Keratinocyte (primary cell): Measurements from ENCODE around the gene ARID1B. TPM values are rescaled to one million over a fixed set of nuclear protein-coding genes. Genes with fewer than 3 reads are reported as not detected.
A peak's percentile ranks its signal among the peaks of the same experiment; 100 is the strongest.

Source experiments
- DNase-seq: peaks from one replicate; pipeline ENCODE4 v3.0.0-alpha.2; 2011; ENCODE audit warnings: low read depth, missing footprints, low spot score
- FAIRE-seq: peaks from 2 replicates; lab custom pipeline; 2011; peaks lifted over from hg19 to GRCh38; lab: Jason Lieb, UNC
- H2AFZ ChIP-seq: 2 replicates; pipeline ENCODE4 v1.6.0; 2012; ENCODE audit warnings: low read length, control low read depth, inconsistent platforms; ENCODE audit not compliant: control insufficient read depth
- H3K27ac ChIP-seq: 2 replicates; pipeline ENCODE4 v1.5.1; 2011; ENCODE audit warnings: low read length; ENCODE audit not compliant: control insufficient read depth, insufficient read depth
- H3K27me3 ChIP-seq: 3 replicates; pipeline ENCODE4 v1.6.0; 2011; ENCODE audit warnings: low read length; ENCODE audit not compliant: control insufficient read depth, insufficient read depth; ENCODE audit errors: extremely low read depth
- H3K36me3 ChIP-seq, 2 experiments: 2 replicates in 1 of 2; 3 replicates in 1 of 2; pipeline ENCODE4 v1.5.1; 2011; ENCODE audit warnings: low read length in 2 of 2, mild to moderate bottlenecking in 1 of 2; ENCODE audit not compliant: control insufficient read depth in 2 of 2, insufficient read depth in 2 of 2; ENCODE audit errors: extremely low read depth in 1 of 2
- H3K4me1 ChIP-seq: 3 replicates; pipeline ENCODE4 v1.5.1; 2011; ENCODE audit warnings: low read length; ENCODE audit not compliant: control insufficient read depth, insufficient read depth; ENCODE audit errors: extremely low read depth
- H3K4me2 ChIP-seq: 3 replicates; pipeline ENCODE4 v1.6.0; 2011; ENCODE audit warnings: low read depth, low read length; ENCODE audit not compliant: control insufficient read depth, insufficient read depth; ENCODE audit errors: extremely low read depth
- H3K4me3 ChIP-seq, 3 experiments: fragments of 200-600 bp in 1 of 3; sonication (generic) in 1 of 3; 2 replicates in 2 of 3; 3 replicates in 1 of 3; pipeline ENCODE4 v1.5.1; 2011 to 2016; ENCODE audit warnings: low read length in 3 of 3, mild to moderate bottlenecking in 3 of 3, control low read depth in 2 of 3, inconsistent platforms in 1 of 3, low read depth in 1 of 3, mixed read lengths in 1 of 3, mixed run types in 1 of 3, moderate library complexity in 1 of 3; ENCODE audit not compliant: control insufficient read depth in 2 of 3, insufficient read depth in 2 of 3; ENCODE audit errors: extremely low read depth in 1 of 3
- H3K79me2 ChIP-seq: 2 replicates; pipeline ENCODE4 v1.6.0; 2012; ENCODE audit warnings: low read length; ENCODE audit not compliant: control insufficient read depth, insufficient read depth
- H3K9ac ChIP-seq: 3 replicates; pipeline ENCODE4 v1.6.0; 2011; ENCODE audit warnings: low read length; ENCODE audit not compliant: control insufficient read depth, insufficient read depth; ENCODE audit errors: extremely low read depth
- H3K9me1 ChIP-seq: 3 replicates; pipeline ENCODE4 v1.6.0; 2011; ENCODE audit warnings: low read length; ENCODE audit not compliant: control insufficient read depth, insufficient read depth; ENCODE audit errors: extremely low read depth
- H3K9me3 ChIP-seq: 2 replicates; pipeline ENCODE4 v1.5.1; 2012; ENCODE audit warnings: low read depth, low read length; ENCODE audit not compliant: control insufficient read depth
- H4K20me1 ChIP-seq: 3 replicates; pipeline ENCODE4 v1.6.0; 2011; ENCODE audit warnings: low read length; ENCODE audit not compliant: control insufficient read depth, insufficient read depth; ENCODE audit errors: extremely low read depth
- CTCF ChIP-seq, 3 experiments: IDR thresholded peaks in 1 of 3; conservative IDR thresholded peaks in 1 of 3; optimal IDR thresholded peaks in 1 of 3; 2 replicates in 2 of 3; 3 replicates in 1 of 3; pipeline versions ENCODE3 to v1.5.1; 2011; ENCODE audit warnings: low read length in 3 of 3, mild to moderate bottlenecking in 3 of 3, moderate library complexity in 2 of 3, control low read depth in 1 of 3, inconsistent platforms in 1 of 3; ENCODE audit not compliant: insufficient read depth in 2 of 3; ENCODE audit errors: extremely low read depth in 1 of 3
- EZH2 ChIP-seq: IDR thresholded peaks from one replicate; pipeline ENCODE4 v1.6.1; 2012; ENCODE audit warnings: inconsistent platforms, mild to moderate bottlenecking, low read length, moderate library complexity
- dilution Hi-C: fragments of 300-500 bp; cut with MboI; formaldehyde crosslinking; loops from one replicate; pipeline ENCODE4 v1.7.0; 2020; ENCODE audit warnings: low sequenced_read_pairs; ENCODE audit not compliant: extremely low pct_ligation_motif_present
- polyA plus RNA-seq, 5 experiments: library from polyadenylated mRNA; depleted of rRNA in 3 of 5; stranded (reverse) in 3 of 5; stranded (forward) in 1 of 5; unstranded in 1 of 5; fragments of >200 nt; gene quantifications; 1 replicate in 1 of 5; 2 replicates in 3 of 5; 3 replicates in 1 of 5; pipeline versions ENCODE4 v1.2.1 to v1.2.3, GENCODE V29; 2011 to 2012; ENCODE audit warnings: missing spikeins in 2 of 5, low read depth in 1 of 5, low replicate concordance in 1 of 5

The ARID1B gene
- polyA plus RNA-seq, 1 donor (not counting 4 experiments of a cell fraction or from before 2014, with no cell fraction given) = 14.9 TPM

GRCh38 chr6:157045831-157046454 lies 268.8 kb downstream of the ARID1B start:
- dilution Hi-C loops = no loop called here
- Histone ChIP-seq H3K4me1 (no peaks in the 10 kb centered on the region), H3K4me3 (no peak overlapping the region), H3K9ac (no peak overlapping the region), H2AFZ (no peak overlapping the region), H3K36me3 (peaks cover 0 to 2% of the 10 kb centered on the region in 2 experiments), H3K27ac (no peak overlapping the region), H3K9me1 (no peaks in the 10 kb centered on the region), H3K27me3 (no peaks in the 10 kb centered on the region), H4K20me1 (no peaks in the 10 kb centered on the region), H3K79me2 (no peaks in the 10 kb centered on the region), H3K4me2 (no peak overlapping the region), H3K9me3 (no peaks in the 10 kb centered on the region)
- TF ChIP-seq EZH2 (no peak), CTCF (optimal IDR thresholded peaks at IDR 0.05 in 1 of 3, IDR thresholded peaks at IDR 0.05 in 1 of 3, conservative IDR thresholded peaks at IDR 0.05 in 1 of 3; ENCODE audit: extremely low read depth in 1 of 3, insufficient read depth in 2 of 3, low read length in 3 of 3) (peak in 2 of 3 experiments; percentile 55 to 64)
- FAIRE-seq (no peak), DNase-seq (no peak)

GRCh38 chr6:157046776-157047175 lies 269.6 kb downstream of the ARID1B start:
- no peaks in the 10 kb centered on the region for H3K4me1 ChIP-seq
- no peak for TF ChIP-seq CTCF (optimal IDR thresholded peaks at IDR 0.05 in 1 of 3, IDR thresholded peaks at IDR 0.05 in 1 of 3, conservative IDR thresholded peaks at IDR 0.05 in 1 of 3; ENCODE audit: extremely low read depth in 1 of 3, insufficient read depth in 2 of 3, low read length in 3 of 3)
- no peak for TF ChIP-seq EZH2
- peaks cover 0 to under 1% of the 10 kb centered on the region in 2 experiments for H3K36me3 ChIP-seq
- no peaks in the 10 kb centered on the region for H3K9me3 ChIP-seq
- H3K4me2 ChIP-seq = no peak overlapping the region
- H3K9ac ChIP-seq = no peak overlapping the region
- dilution Hi-C loops = no loop called here
- H4K20me1 ChIP-seq = no peaks in the 10 kb centered on the region
- no peak overlapping the region for H3K4me3 ChIP-seq
- no peak for FAIRE-seq
- no peak overlapping the region for H2AFZ ChIP-seq
- no peak for DNase-seq
- H3K27ac ChIP-seq = no peak overlapping the region
- no peaks in the 10 kb centered on the region for H3K79me2 ChIP-seq
- no peaks in the 10 kb centered on the region for H3K9me1 ChIP-seq
- no peaks in the 10 kb centered on the region for H3K27me3 ChIP-seq
